ENCODE measurements around the gene EZH1. TPM values are rescaled to one million over a fixed set of nuclear protein-coding genes. Genes with fewer than 3 reads are reported as not detected.

Gene EZH1
- total RNA-seq, 4 donors from 2014 or later: 53.7 to 126 (median 91.8) TPM

DNA sequence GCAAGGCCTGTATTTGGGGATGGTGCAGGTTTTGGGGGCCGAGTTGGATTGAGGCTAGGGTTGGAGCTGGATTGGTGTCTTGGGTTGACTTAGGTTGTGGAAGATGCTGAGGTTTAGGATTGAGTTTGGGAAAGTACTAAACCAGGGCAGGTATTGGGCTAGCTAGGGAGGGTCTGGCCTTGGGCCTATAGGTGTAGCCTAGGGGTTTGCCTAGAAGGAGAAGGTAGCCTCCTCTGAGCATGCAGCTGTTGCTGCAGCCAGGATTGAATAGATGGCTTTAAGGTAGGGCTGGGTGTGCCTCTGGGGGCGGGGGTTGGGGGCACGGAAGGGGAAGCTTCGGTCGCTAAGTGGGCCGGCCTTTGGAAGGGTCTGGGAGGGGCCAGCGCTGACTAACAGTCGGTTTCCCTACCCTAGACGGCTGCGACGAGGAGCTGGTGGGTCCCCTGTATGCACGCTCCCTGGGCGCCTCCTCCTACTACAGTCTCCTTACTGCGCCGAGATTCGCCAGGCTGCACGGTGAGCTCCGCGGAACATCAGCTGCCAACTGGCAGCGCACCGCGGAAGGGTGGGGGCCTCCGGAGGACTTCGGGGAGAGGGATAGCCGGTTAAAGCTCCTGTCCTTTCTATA is 61.3 kb downstream of the EZH1 start:
- TF ChIP-seq, protein P1, sequence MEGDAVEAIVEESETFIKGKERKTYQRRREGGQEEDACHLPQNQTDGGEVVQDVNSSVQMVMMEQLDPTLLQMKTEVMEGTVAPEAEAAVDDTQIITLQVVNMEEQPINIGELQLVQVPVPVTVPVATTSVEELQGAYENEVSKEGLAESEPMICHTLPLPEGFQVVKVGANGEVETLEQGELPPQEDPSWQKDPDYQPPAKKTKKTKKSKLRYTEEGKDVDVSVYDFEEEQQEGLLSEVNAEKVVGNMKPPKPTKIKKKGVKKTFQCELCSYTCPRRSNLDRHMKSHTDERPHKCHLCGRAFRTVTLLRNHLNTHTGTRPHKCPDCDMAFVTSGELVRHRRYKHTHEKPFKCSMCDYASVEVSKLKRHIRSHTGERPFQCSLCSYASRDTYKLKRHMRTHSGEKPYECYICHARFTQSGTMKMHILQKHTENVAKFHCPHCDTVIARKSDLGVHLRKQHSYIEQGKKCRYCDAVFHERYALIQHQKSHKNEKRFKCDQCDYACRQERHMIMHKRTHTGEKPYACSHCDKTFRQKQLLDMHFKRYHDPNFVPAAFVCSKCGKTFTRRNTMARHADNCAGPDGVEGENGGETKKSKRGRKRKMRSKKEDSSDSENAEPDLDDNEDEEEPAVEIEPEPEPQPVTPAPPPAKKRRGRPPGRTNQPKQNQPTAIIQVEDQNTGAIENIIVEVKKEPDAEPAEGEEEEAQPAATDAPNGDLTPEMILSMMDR (IDR thresholded peaks at IDR 0.05; ENCODE audit: low read depth): no peak

DNA sequence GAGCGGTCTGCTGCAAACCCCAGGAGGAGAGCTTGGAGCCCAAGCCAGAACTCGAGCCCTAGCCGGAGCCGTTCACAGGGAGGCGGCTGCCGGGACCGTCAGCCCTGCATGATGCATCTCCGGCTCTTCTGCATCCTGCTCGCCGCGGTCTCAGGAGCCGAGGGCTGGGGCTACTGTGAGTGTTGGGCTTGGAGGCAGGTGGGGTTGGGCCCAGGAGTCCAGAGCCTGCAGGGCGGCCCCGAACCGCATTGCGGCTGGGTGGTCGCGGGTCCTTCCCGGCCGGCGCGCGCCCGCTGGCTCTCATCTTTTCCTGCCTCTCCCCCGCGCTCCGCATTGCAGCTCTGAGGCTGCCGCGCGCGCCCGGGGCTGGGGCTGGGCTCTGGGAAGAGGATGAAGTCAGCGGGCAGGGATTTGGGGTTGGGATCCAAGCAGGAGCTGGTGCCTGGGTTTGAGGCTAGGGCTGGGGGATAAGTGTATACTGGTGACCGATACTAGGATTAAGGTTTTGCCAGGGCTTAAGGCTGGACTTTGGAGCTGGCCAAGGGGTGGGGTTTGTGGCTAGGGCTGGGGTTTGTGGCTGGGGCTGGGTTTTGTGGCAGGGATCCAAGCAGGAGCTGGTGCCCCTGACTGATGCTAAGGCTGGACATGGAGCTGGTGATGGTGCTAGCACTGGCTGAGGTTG is 62.0 kb downstream of the EZH1 start:
- TF ChIP-seq, protein P1 (IDR thresholded peaks at IDR 0.05; ENCODE audit: low read depth): no peak

DNA sequence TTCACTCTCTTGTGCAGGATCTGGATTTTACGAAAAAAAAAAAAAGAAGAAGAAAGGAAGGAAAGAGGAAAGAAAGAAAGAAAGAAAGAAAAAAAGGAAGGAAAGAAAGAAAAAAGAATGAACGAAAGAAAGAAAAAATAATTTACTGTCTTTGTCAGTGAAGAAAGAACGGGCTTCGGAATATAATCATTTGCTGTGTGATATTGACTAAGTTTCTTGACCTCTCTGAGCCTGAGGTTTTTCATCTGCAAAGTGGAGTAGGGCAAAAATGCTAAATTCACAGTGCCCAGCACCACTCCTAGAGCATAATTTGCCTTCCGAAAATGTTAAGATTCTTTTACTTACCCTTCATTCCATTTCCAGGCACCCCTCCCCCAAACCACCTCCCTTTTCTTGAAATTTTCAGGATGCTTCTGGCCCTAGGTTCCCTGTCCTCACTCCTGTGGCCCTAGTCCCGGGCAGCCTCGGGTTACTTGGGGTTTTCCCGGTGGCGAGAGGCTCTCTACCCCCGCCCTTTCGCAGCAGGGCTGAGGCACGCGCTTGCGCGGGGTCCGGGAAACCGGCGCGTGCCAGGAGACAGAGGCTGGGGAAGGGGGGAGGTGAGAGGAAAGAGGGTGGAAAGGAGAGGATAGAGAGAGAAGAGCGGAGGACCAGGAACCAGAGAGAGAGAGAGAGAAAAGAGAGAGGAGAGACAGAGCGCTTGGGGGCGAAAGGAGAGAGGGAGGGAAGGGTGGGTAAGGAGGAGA is 62.7 kb downstream of the EZH1 start, which contains the start of gene CNTNAP1:
TSS of gene CNTNAP1 (plus strand) at position 556 of the 746 bp plus-strand sequence. CDS start 299 bp downstream, outside the sequence.
- TF ChIP-seq, protein P1 (IDR thresholded peaks at IDR 0.05; ENCODE audit: low read depth): no peak

DNA sequence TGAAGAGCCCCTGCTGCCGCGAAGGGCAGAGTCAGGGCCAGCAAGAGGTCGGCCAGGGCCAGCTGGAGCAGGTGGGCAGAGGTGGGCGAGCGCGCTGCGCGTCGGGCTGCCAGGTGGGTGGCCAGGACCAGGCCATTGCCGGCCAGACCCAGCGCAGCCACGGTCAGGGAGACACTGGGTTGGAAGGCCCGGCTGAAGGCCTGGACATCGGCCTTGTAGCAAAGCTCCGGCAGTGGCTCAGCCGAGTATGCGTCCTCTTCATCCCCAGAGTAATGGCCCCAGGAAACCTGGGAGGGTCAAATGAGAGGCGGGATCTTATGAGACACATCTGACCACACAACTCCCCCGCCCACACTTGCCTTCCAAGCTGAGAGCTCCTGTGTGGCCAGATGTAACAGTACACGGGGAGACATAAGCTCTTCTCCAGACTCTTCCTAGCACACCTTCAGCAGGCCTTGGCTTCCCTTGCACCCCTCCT is 64.5 kb downstream of the EZH1 start:
- TF ChIP-seq, protein P1 (IDR thresholded peaks at IDR 0.05; ENCODE audit: low read depth): no peak

DNA sequence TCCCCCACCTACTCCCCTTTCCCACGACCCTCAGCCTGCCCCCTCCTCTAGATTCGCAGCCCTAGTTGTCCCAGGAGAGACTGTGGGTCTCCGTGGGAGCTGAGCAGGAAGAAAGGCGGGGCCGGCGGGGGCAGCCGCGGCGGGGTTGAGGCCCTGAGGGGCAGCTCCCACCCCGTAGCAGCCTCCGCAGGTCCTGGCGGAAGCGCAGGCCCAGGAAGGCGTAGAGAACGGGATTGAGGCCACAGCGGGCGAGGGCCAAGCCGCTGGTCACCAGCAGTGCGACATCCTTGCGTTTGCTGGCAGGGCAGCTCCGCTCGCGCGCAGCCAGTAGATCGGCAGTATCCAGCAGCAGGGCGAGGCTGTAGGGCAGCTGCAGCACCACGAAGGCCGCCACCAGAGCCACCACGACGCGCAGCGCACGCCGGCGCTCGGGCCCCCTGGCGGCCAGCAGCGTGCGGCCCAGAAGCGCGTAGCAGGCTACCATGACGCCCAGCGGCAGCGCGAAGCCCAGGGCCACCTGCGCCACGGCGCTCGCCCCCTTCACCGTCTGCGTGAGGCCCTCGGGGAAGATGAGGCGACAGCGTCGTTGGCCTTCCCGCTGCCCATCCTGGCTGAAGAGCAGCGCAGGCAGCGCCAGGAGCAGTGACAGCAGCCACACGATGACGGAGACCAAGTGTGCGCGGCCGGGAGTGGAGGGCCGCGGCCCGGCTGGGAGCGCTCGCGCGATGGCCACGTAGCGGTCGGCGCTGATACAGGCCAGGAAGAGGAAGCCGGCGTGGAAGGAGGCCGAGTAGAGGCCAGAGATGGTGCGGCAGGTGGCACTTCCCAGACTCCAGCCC is 65.1 kb downstream of the EZH1 start:
- TF ChIP-seq, protein P1 (IDR thresholded peaks at IDR 0.05; ENCODE audit: low read depth): no peak

DNA sequence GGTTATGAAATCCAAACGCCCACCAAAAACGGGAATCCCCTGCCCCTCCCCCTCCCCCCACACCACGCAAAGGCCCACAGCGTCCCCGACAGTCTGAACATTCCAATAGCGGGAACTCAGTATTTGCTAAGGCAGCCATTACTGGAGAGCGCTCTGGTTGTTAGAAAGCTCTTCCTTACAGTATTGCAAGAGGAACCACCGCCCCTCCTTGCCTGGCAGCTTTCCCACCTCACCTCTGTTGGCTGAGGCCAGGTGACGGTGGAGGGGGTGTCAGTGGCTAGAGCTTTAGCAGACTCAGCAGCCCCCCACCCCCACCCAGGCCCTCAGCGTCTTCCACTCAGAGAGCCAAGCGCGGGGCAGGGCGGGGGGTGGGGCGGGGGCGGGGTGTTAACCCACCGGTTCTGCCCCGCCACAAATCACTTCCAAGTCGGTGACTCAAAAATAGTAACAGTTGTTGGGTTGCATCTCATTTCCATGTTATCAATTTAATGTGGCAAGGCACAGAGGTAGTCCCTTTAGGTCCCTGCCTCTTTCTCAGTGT is 65.8 kb downstream of the EZH1 start:
- TF ChIP-seq, protein P1 (IDR thresholded peaks at IDR 0.05; ENCODE audit: low read depth): no peak

All from subcutaneous adipose tissue (tissue), 4 donors.